ENCODE measurements around the gene LATS1.
A peak's percentile ranks its signal among the peaks of the same experiment; 100 is the strongest.

Gene LATS1

GRCh38 chr6:149727793-149728498 lies 10.0 kb upstream of the LATS1 start:
- no peak for DNase-seq (ENCODE audit: low read depth)
- no peak overlapping the region for H3K4me3 ChIP-seq (ENCODE audit: low read length)
- TF ChIP-seq, protein P1, sequence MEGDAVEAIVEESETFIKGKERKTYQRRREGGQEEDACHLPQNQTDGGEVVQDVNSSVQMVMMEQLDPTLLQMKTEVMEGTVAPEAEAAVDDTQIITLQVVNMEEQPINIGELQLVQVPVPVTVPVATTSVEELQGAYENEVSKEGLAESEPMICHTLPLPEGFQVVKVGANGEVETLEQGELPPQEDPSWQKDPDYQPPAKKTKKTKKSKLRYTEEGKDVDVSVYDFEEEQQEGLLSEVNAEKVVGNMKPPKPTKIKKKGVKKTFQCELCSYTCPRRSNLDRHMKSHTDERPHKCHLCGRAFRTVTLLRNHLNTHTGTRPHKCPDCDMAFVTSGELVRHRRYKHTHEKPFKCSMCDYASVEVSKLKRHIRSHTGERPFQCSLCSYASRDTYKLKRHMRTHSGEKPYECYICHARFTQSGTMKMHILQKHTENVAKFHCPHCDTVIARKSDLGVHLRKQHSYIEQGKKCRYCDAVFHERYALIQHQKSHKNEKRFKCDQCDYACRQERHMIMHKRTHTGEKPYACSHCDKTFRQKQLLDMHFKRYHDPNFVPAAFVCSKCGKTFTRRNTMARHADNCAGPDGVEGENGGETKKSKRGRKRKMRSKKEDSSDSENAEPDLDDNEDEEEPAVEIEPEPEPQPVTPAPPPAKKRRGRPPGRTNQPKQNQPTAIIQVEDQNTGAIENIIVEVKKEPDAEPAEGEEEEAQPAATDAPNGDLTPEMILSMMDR (IDR thresholded peaks at IDR 0.05; ENCODE audit: insufficient read depth, low read depth, low read length, missing control alignments), result no peak

DNA sequence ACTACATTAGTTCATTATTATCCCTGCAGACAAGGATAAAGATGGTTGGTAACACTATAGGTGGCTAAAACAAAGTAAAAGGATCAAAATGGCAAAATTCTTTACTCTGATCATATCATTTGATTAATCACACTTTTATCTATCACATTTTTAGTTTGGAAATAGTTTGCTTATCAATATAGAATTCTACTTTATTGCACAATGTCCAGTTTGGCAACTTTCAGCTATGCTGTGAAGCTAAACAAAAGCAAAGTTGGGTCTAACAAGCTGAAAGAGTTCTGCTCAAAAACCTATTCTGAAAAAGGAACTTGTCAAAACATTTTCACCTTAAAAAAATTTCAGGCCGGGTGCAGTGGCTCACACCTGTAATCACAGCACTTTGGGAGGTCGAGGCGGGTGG lies 7.9 kb upstream of the LATS1 start:
- DNase-seq (ENCODE audit: low read depth), result no peak
- no peak overlapping the region for H3K4me3 ChIP-seq (ENCODE audit: low read length)
- TF ChIP-seq, protein P1 (IDR thresholded peaks at IDR 0.05; ENCODE audit: insufficient read depth, low read depth, low read length, missing control alignments), result no peak

DNA sequence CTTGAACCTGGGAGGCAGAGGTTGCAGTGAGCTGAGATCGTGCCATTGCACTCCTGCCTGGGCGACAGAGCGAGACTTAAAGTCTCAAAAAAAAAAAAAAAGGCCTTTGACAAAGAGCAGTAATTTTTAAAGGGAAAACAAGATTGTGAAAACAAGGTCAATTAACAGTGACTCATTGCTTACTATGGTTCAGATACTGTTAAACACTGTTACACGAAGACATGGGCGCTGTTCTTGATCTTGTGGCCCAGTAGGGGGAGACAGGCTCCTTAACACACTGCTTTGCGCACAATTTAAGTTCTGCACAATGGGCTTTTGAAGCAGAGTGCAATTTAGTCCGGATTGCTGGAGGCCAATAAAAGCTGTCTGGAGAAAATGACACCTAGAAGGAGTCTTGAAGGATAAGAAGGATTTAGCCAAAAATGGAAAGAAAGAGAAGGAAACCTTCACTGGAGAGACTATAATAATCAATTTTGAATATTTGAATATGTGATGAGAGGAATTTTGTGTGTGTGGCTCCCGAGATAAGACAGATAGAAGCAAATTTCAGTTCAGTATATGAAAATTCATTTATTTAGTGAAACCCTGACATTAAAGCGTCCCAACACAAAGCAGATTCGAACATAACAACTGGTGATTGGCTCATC lies 6.0 kb upstream of the LATS1 start:
- peak; percentile 87 for DNase-seq (ENCODE audit: low read depth)
- H3K4me3 ChIP-seq (ENCODE audit: low read length), result no peak overlapping the region
- TF ChIP-seq, protein P1 (IDR thresholded peaks at IDR 0.05; ENCODE audit: insufficient read depth, low read depth, low read length, missing control alignments), result peak; percentile 89

DNA sequence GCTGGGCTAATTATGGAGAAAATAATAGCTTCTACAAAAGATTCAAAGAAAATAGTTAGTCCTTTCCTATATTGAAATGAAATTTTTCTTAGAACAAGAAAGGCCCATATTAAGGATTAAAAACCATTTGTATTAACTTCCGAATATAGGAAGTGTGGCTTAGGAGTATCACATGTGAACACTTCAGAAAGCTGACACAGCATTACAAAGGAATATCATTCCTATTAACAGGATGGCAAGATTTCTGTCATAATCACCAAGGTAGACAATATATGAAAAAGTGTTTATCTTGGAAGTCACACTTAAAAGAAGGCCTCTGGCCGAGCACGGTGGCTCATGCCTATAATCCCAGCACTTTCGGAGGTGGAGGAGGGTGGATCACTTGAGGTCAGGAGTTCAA lies 5.4 kb upstream of the LATS1 start:
- H3K4me3 ChIP-seq (ENCODE audit: low read length), result no peak overlapping the region
- TF ChIP-seq, protein P1 (IDR thresholded peaks at IDR 0.05; ENCODE audit: insufficient read depth, low read depth, low read length, missing control alignments), result no peak
- DNase-seq (ENCODE audit: low read depth), result no peak

DNA sequence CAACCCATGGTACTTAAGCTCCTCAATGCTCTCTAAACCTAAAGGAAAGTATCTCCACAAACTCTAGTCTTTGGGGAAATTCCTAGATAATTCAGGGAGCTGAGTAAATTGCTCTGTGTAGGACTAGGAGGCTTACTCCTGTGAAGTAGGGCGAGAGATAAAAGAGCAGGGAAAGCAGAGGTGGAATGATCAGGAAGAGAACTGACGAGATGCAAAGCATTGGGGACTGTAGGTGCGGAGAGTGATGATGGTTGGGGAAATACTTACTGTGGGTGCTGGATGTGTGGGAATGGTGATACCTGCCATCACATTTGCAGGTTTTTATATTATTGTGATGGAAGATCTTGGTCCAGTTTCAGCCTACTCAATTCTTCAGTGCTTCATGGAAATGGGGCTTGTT lies 1.6 kb upstream of the LATS1 start:
- TF ChIP-seq, protein P1 (IDR thresholded peaks at IDR 0.05; ENCODE audit: insufficient read depth, low read depth, low read length, missing control alignments), result no peak
- H3K4me3 ChIP-seq (ENCODE audit: low read length), result no peak overlapping the region

DNA sequence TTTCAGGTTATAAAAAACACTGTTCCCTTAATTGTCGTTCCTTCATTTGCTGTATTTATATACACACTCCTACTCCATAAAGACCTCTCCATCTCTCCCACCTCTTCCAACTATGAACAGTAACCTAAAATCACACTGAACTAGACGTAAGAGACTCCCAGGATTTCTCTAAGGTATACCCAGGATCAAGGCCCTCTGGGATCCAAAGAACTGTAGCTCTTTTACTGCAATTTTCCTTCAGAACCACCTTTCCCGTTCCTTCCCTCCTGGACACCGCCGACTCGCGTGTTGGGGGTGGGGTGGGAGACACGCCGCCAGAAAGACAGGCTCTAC lies 680 bp downstream of the LATS1 start:
- TF ChIP-seq, protein P1 (IDR thresholded peaks at IDR 0.05; ENCODE audit: insufficient read depth, low read depth, low read length, missing control alignments), result no peak
- DNase-seq (ENCODE audit: low read depth), result no peak
- peak overlapping the region; percentile 74 for H3K4me3 ChIP-seq (ENCODE audit: low read length)

More for the DNA sequence above, 1.6 kb upstream of the LATS1 start:
- DNase-seq (ENCODE audit: low read depth), result no peak
